Thoracic aorta (tissue), 2 donors: ENCODE measurements around the gene ACSM2B. TPM values are rescaled to one million over a fixed set of nuclear protein-coding genes. Genes with fewer than 3 reads are reported as not detected.

Experiments
- ATAC-seq: fragments of 150-250 bp; one replicate; pipeline ENCODE4 v1.8.0; 2017; ENCODE audit warnings: low read depth; ENCODE audit not compliant: insufficient number of reproducible peaks, low FRiP score
- DNase-seq: peaks from one replicate; pipeline ENCODE4 v3.0.0-alpha.2; 2020; ENCODE audit warnings: low spot score
- H3K27ac ChIP-seq, 2 donors: fragments of 200-600 bp; sonication (generic); 1 replicate in 1 of 2; 2 replicates in 1 of 2; pipeline ENCODE4 v1.5.1; 2016; ENCODE audit warnings: mild to moderate bottlenecking in 2 of 2, moderate library complexity in 2 of 2
- H3K27me3 ChIP-seq: fragments of 200-600 bp; sonication (generic); replicated peaks from 2 replicates; pipeline ENCODE4 v1.6.0; 2016; ENCODE audit warnings: mild to moderate bottlenecking; ENCODE audit not compliant: insufficient read depth
- H3K36me3 ChIP-seq: fragments of 200-600 bp; sonication (generic); one replicate; pipeline ENCODE4 v1.5.1; 2016
- H3K4me1 ChIP-seq, 2 donors: fragments of 200-600 bp; sonication (generic); 1 replicate in 1 of 2; 2 replicates in 1 of 2; pipeline versions ENCODE4 v1.5.1 to v1.6.0; 2016; ENCODE audit warnings: low read depth in 2 of 2, mild to moderate bottlenecking in 1 of 2; ENCODE audit not compliant: control insufficient read depth in 1 of 2
- H3K4me3 ChIP-seq: fragments of 200-600 bp; sonication (generic); 2 replicates; pipeline ENCODE4 v1.5.1; 2016; ENCODE audit warnings: mild to moderate bottlenecking
- H3K9me3 ChIP-seq: fragments of 200-600 bp; sonication (generic); 2 replicates; pipeline ENCODE4 v1.5.1; 2016
- CTCF ChIP-seq: fragments of 200-600 bp; sonication (generic); IDR thresholded peaks from one replicate; pipeline ENCODE4 v1.5.1; 2019; ENCODE audit warnings: antibody characterized with exemption
- total RNA-seq, 2 donors: library from RNA; depleted of rRNA; stranded (reverse); fragments of >200 nt; gene quantifications; one replicate each; pipeline versions ENCODE4 v1.1.0 to v1.2.3, GENCODE V29; 2016

The ACSM2B gene
- total RNA-seq, 2 donors from 2014 or later = not detected

- Histone ChIP-seq H3K4me3 (peak overlapping the region; percentile 59), H3K4me1 (peaks cover 2 to 58% of the 10 kb centered on the region in 2 donors), H3K27me3 (no peaks in the 10 kb centered on the region), H3K9me3 (no peaks in the 10 kb centered on the region), H3K36me3 (no peaks in the 10 kb centered on the region), H3K27ac (peak overlapping the region; percentile 94 to 99)
- DNase-seq = peak; percentile 76
- ATAC-seq = peak; percentile 34
- no peak for TF ChIP-seq CTCF
Measured at GRCh38 chr16:20612551-20613480, 36.6 kb upstream of the ACSM2B start.

- no peak for DNase-seq
- TF ChIP-seq CTCF = no peak
- H3K9me3 ChIP-seq = no peaks in the 10 kb centered on the region
- ATAC-seq = no peak
- peak overlapping the region; percentile 59 for H3K4me3 ChIP-seq
- peaks cover 2 to 58% of the 10 kb centered on the region in 2 donors for H3K4me1 ChIP-seq
- no peaks in the 10 kb centered on the region for H3K36me3 ChIP-seq
- H3K27ac ChIP-seq = peak overlapping the region; percentile 94 to 99
- no peaks in the 10 kb centered on the region for H3K27me3 ChIP-seq
Measured at GRCh38 chr16:20611975-20612481, 35.9 kb upstream of the ACSM2B start.

DNA sequence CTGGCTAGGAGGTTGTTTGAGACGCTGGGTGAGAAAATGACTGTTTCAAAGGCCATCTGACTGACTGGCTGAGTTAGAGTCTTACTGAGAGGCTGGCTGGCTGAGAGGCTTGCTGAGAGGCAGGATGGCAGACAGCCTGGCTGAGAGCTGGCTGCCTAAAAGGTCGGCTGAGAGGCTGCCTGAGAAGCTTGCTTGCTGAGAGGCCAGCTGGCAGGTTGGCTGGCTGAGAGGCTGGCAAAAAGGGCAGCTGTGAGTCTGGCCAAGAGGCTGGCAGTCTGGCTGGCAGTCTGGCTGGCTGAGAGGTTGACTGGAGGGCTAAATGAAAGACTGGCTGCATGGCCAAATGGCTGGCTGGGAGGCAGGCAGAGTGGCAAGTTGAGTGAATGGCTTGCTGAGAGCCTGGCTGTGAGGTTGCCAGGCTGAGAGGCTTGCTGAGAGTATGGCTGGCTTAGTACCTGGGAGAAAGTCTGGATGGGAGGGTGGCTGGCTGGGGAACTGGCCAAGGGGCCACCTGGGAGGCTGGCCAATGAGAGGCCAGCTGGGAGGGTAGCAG, 35.3 kb upstream of the ACSM2B start:
- ATAC-seq = peak; percentile 31
- H3K27ac ChIP-seq = peak overlapping the region; percentile 94 to 99
- peak overlapping the region; percentile 59 for H3K4me3 ChIP-seq

DNA sequence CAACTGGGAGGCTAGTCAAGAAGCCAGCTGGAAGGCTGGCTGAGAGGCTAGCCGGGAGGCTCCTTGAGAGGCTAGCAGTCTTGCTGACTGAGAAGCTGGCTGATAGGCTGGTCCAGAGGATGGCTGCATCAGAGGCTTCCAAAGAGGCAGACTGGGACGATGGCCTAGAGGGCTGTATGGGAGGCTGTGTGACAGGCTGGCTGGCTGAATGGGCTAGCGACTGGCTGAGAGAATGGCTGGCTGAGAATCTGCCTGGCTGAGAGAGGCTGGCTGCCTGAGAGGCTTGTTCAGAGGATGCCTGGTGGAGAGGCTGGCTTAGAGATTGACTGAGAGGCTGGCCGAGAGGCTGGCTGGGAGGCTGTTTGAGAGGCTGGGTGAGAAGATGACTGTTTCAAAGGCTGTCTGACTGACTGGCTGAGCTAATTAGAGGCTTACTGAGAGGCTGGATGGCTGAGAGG, 34.8 kb upstream of the ACSM2B start:
- H3K9me3 ChIP-seq = no peaks in the 10 kb centered on the region
- TF ChIP-seq CTCF = no peak
- H3K27me3 ChIP-seq = no peaks in the 10 kb centered on the region
- ATAC-seq = no peak
- H3K4me3 ChIP-seq = peak overlapping the region; percentile 51
- no peak for DNase-seq
- peaks cover 2 to 58% of the 10 kb centered on the region in 2 donors for H3K4me1 ChIP-seq
- H3K27ac ChIP-seq = peak overlapping the region; percentile 94 to 99
- no peaks in the 10 kb centered on the region for H3K36me3 ChIP-seq

More for the DNA sequence above, 35.3 kb upstream of the ACSM2B start:
- TF ChIP-seq CTCF = no peak
- Histone ChIP-seq H3K9me3 (no peaks in the 10 kb centered on the region), H3K27me3 (no peaks in the 10 kb centered on the region), H3K36me3 (no peaks in the 10 kb centered on the region), H3K4me1 (peaks cover 2 to 58% of the 10 kb centered on the region in 2 donors)
- no peak for DNase-seq
